IMR-90 (cell line): ENCODE measurements around the gene ATP9B. TPM values are rescaled to one million over a fixed set of nuclear protein-coding genes. Genes with fewer than 3 reads are reported as not detected.

Experiments
- ATAC-seq: fragments of 200-7000 bp; cut with Tn5 transposase; 2 replicates; pipeline ENCODE4 v1.9.1; 2020; ENCODE audit warnings: low read depth, mild to moderate bottlenecking, moderate library complexity
- BruUV-seq: library from RNA; stranded (reverse); fragments of 400-500 nt; replicated peaks from 2 replicates; lab custom pipeline; 2021; lab: Mats Ljungman, UMichigan
- CTCF ChIA-PET: fragments of 300-600 bp; formaldehyde crosslinking; extraction: SDS; loops from one replicate; lab custom pipeline; 2021; ENCODE audit warnings: antibody characterized with exemption; lab: Yijun Ruan, JAX
- POLR2A ChIA-PET: fragments of 300-600 bp; sonication (Branson Sonifier 250); formaldehyde crosslinking; loops from one replicate; lab custom pipeline; 2022; ENCODE audit warnings: antibody characterized with exemption; ENCODE audit not compliant: unreplicated experiment; lab: Charles Lee
- DNase-seq: peaks from one replicate; pipeline ENCODE4 v3.0.0; 2013
- H2AFZ ChIP-seq: replicated peaks from 2 replicates; pipeline ENCODE3; 2013; ENCODE audit warnings: low read length, mild to moderate bottlenecking; ENCODE audit not compliant: poor library complexity
- H2AK5ac ChIP-seq: 2 replicates; pipeline ENCODE4 v1.6.1; 2013; ENCODE audit warnings: low read depth, low read length, inconsistent platforms
- H2AK9ac ChIP-seq: replicated peaks from 2 replicates; pipeline ENCODE3; 2013; ENCODE audit warnings: mild to moderate bottlenecking, low read depth, low read length, moderate library complexity; ENCODE audit not compliant: poor library complexity
- H2BK120ac ChIP-seq: 2 replicates; pipeline ENCODE4 v1.6.1; 2013; ENCODE audit warnings: low read depth, low read length, inconsistent platforms
- H2BK15ac ChIP-seq: 3 replicates; pipeline ENCODE4 v1.6.1; 2013; ENCODE audit warnings: low read depth, low read length, inconsistent platforms
- H2BK20ac ChIP-seq: 2 replicates; pipeline ENCODE4 v1.6.1; 2013; ENCODE audit warnings: low read depth, mild to moderate bottlenecking, inconsistent platforms, low read length, moderate library complexity
- H2BK5ac ChIP-seq: 2 replicates; pipeline ENCODE4 v1.6.1; 2013; ENCODE audit warnings: mild to moderate bottlenecking, low read depth, low read length, inconsistent platforms; ENCODE audit not compliant: poor library complexity, severe bottlenecking
- H3K14ac ChIP-seq: replicated peaks from 2 replicates; pipeline ENCODE4 v1.6.1; 2013; ENCODE audit warnings: low read depth, low read length, inconsistent platforms
- H3K18ac ChIP-seq: 2 replicates; pipeline ENCODE4 v1.6.1; 2013; ENCODE audit warnings: low read depth, low read length, control low read depth
- H3K23ac ChIP-seq: 2 replicates; pipeline ENCODE4 v1.6.1; 2013; ENCODE audit warnings: low read depth, low read length, inconsistent platforms
- H3K27ac ChIP-seq: 2 replicates; pipeline ENCODE4 v1.5.1; 2013; ENCODE audit warnings: mild to moderate bottlenecking, control low read depth, low read length; ENCODE audit not compliant: insufficient read depth
- H3K27me3 ChIP-seq: 2 replicates; pipeline ENCODE4 v1.6.1; 2013; ENCODE audit warnings: low read length; ENCODE audit not compliant: control insufficient read depth, insufficient read depth
- H3K36me3 ChIP-seq: 2 replicates; pipeline ENCODE4 v1.6.1; 2013; ENCODE audit warnings: low read length, mixed read lengths; ENCODE audit not compliant: control insufficient read depth, insufficient read depth
- H3K4ac ChIP-seq: 2 replicates; pipeline ENCODE4 v1.6.1; 2013; ENCODE audit warnings: low read depth, low read length, inconsistent platforms
- H3K4me1 ChIP-seq: 2 replicates; pipeline ENCODE4 v1.6.1; 2013; ENCODE audit warnings: low read length, mixed read lengths; ENCODE audit not compliant: control insufficient read depth, insufficient read depth
- H3K4me2 ChIP-seq: 2 replicates; pipeline ENCODE4 v1.6.1; 2013; ENCODE audit warnings: low read depth, mild to moderate bottlenecking, control low read depth, low read length, moderate library complexity
- H3K4me3 ChIP-seq: 2 replicates; pipeline ENCODE4 v1.5.1; 2013; ENCODE audit warnings: low read depth, mild to moderate bottlenecking, control low read depth, low read length, moderate library complexity; ENCODE audit not compliant: insufficient read depth
- H3K56ac ChIP-seq: 2 replicates; pipeline ENCODE4 v1.6.1; 2013; ENCODE audit warnings: low read length, inconsistent platforms; ENCODE audit not compliant: insufficient read depth; ENCODE audit errors: extremely low read depth
- H3K79me1 ChIP-seq, 2 experiments: 2 replicates each; pipeline ENCODE4 v1.6.1; 2013; ENCODE audit warnings: low read length in 2 of 2, inconsistent platforms in 1 of 2, low read depth in 1 of 2
- H3K9ac ChIP-seq: 2 replicates; pipeline ENCODE4 v1.6.1; 2013; ENCODE audit warnings: low read depth, low read length, control low read depth
- H3K9me1 ChIP-seq: 2 replicates; pipeline ENCODE4 v1.6.1; 2013; ENCODE audit warnings: low read length, inconsistent platforms; ENCODE audit not compliant: insufficient read depth
- H3K9me3 ChIP-seq: 2 replicates; pipeline ENCODE4 v1.6.1; 2013; ENCODE audit warnings: low read length; ENCODE audit not compliant: control insufficient read depth, insufficient read depth
- H4K20me1 ChIP-seq: 2 replicates; pipeline ENCODE4 v1.6.1; 2013; ENCODE audit warnings: low read length, inconsistent platforms; ENCODE audit not compliant: insufficient read depth
- H4K5ac ChIP-seq: 2 replicates; pipeline ENCODE4 v1.6.1; 2013; ENCODE audit warnings: mild to moderate bottlenecking, low read depth, low read length, control low read depth
- H4K8ac ChIP-seq, 2 experiments: 2 replicates each; pipeline ENCODE4 v1.6.1; 2013; ENCODE audit warnings: low read depth in 2 of 2, low read length in 2 of 2, control low read depth in 1 of 2, inconsistent platforms in 1 of 2
- H4K91ac ChIP-seq: 2 replicates; pipeline ENCODE4 v1.6.1; 2013; ENCODE audit warnings: low read depth, low read length, inconsistent platforms; ENCODE audit not compliant: insufficient read depth
- CHD1 ChIP-seq: IDR thresholded peaks from 2 replicates; pipeline ENCODE4 v1.6.1; 2012; ENCODE audit warnings: low read depth, low read length, improper control_type of control experiment
- whole genome bisulfite sequencing, 2 experiments: methylation state at CpG; one replicate each; pipeline versions ENCODE4 v1.1.5 to v1.1.7; 2013; ENCODE audit warnings: missing lambda C conversion rate in 2 of 2; ENCODE audit not compliant: insufficient read length in 1 of 2; ENCODE audit errors: extremely low coverage in 2 of 2; 5-methylcytosine and 5-hydroxymethylcytosine counted together
- dilution Hi-C: fragments of 300-500 bp; cut with HindIII; formaldehyde crosslinking; loops from one replicate; pipeline ENCODE4 v1.14.3; 2018; ENCODE audit warnings: low sequenced_read_pairs; ENCODE audit not compliant: unreplicated experiment
- in situ Hi-C: fragments of 300-500 bp; cut with MboI; formaldehyde crosslinking; loops from 3 replicates; pipeline ENCODE4 v1.14.3; 2019; ENCODE audit warnings: low sequenced_read_pairs, inconsistent platforms, mixed read lengths
- intact Hi-C: fragments of 100-400 bp; cut with micrococcal nuclease; formaldehyde crosslinking; loops from 2 replicates; pipeline ENCODE4 v1.10.0; 2022
- polyA plus RNA-seq, 3 experiments: library from polyadenylated mRNA; depleted of rRNA; stranded (reverse); fragments of >200 nt; gene quantifications; 2 replicates each; pipeline ENCODE4 v1.2.3, GENCODE V29; 2012; ENCODE audit warnings: low replicate concordance in 1 of 3
- total RNA-seq: library from RNA; depleted of rRNA; stranded (reverse); fragments of >200 nt; gene quantifications from 2 replicates; pipeline ENCODE4 v1.2.3, GENCODE V29; 2012
- TF ChIP-seq, protein P1 (sequence below): fragments of 150-350 bp; IDR thresholded peaks from 2 replicates; pipeline ENCODE4 v1.6.1; 2017; ENCODE audit warnings: mild to moderate bottlenecking, antibody characterized with exemption, low read length, low read depth
- TF ChIP-seq, protein P2 (sequence below): fragments of 150-350 bp; IDR thresholded peaks from 2 replicates; pipeline ENCODE4 v1.6.1; 2016; ENCODE audit warnings: low read depth, mild to moderate bottlenecking, low read length, moderate library complexity, borderline replicate concordance

Gene ATP9B
- total and polyA plus RNA-seq, 2 of the 4 experiments (the other 2 are of a cell fraction) = 11.0 to 11.5 TPM

DNA sequence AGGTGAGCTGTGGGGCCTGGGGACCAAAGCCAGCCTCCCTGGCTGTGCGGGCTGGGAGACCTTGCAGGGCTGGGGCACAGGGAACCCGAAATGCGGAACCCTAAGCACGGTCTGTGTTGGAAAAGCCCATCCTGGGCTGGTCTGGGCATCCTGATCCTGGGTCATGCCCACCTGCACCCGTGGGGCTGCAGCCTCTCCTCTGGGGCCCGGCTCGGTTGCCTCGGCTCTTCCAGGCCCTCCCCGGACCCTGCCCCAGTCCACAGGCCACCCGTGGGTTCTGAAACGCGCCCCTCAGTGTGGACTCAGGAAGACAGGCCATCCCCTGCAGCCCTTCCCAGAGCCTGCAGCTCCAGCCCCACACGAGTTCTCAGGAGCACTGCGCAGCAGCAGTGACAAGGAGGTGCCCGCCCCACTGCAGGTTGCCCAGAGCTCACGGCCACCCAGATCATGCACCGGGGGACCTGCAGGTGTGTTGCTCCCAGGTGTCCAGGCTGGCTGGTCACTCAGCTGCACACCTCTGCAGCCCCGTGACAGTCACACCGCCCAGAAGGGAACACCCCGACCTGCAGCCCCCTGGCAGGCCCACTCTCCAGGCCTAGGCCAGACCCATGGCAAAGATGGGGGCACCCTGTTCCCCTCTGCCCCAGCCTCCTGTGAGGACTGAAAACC, 314.3 kb downstream of the ATP9B start:
- no peak overlapping the region for H3K27ac ChIP-seq
- H2BK15ac ChIP-seq = no peak overlapping the region
- H2BK5ac ChIP-seq = no peak overlapping the region
- no peak overlapping the region for H3K14ac ChIP-seq
- dilution Hi-C loops (no loop called here), intact Hi-C loops (no loop called here), in situ Hi-C loops (no loop called here)
- peaks cover 3% of the 10 kb centered on the region; the same call in 1 of the 2 replicates for H3K4me1 ChIP-seq
- H3K9me1 ChIP-seq = no peaks in the 10 kb centered on the region
- H3K23ac ChIP-seq = no peak overlapping the region
- H2AK5ac ChIP-seq = no peak overlapping the region
- H3K9me3 ChIP-seq = no peaks in the 10 kb centered on the region
- H3K4me3 ChIP-seq = no peak overlapping the region
- POLR2A ChIA-PET = no interaction called here
- DNase-seq = no peak
- WGBS, 2 experiments = 85% methylated on average over 8 of the region's 20 CpGs; no CpG with 5 or more reads in 1 of the 2 experiments
- no peak for ATAC-seq
- H4K91ac ChIP-seq = no peak overlapping the region
- H3K27me3 ChIP-seq = peaks cover 5% of the 10 kb centered on the region
- no peak overlapping the region for H3K56ac ChIP-seq
- H3K36me3 ChIP-seq = no peaks in the 10 kb centered on the region
- no peak overlapping the region for H2AK9ac ChIP-seq
- H3K4ac ChIP-seq = no peak overlapping the region
- H4K8ac ChIP-seq = no peak overlapping the region
- H2BK20ac ChIP-seq = no peak overlapping the region
- H3K9ac ChIP-seq = no peak overlapping the region
- H3K18ac ChIP-seq = no peak overlapping the region
- TF ChIP-seq, protein P1, sequence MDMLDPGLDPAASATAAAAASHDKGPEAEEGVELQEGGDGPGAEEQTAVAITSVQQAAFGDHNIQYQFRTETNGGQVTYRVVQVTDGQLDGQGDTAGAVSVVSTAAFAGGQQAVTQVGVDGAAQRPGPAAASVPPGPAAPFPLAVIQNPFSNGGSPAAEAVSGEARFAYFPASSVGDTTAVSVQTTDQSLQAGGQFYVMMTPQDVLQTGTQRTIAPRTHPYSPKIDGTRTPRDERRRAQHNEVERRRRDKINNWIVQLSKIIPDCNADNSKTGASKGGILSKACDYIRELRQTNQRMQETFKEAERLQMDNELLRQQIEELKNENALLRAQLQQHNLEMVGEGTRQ = no peak
- TF ChIP-seq, protein P2, sequence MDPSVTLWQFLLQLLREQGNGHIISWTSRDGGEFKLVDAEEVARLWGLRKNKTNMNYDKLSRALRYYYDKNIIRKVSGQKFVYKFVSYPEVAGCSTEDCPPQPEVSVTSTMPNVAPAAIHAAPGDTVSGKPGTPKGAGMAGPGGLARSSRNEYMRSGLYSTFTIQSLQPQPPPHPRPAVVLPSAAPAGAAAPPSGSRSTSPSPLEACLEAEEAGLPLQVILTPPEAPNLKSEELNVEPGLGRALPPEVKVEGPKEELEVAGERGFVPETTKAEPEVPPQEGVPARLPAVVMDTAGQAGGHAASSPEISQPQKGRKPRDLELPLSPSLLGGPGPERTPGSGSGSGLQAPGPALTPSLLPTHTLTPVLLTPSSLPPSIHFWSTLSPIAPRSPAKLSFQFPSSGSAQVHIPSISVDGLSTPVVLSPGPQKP = no peak
- no peak for TF ChIP-seq CHD1
- H2AFZ ChIP-seq = no peak overlapping the region
- no TSS peak for BruUV-seq
- no peak overlapping the region for H3K4me2 ChIP-seq
- H4K5ac ChIP-seq = no peak overlapping the region
- CTCF ChIA-PET = no interaction called here
- H4K20me1 ChIP-seq = peaks cover 5% of the 10 kb centered on the region; the same call in 1 of the 2 replicates
- no peaks in the 10 kb centered on the region for H3K79me1 ChIP-seq
- no peak overlapping the region for H2BK120ac ChIP-seq
